GM12873 (cell line): Measurements from ENCODE around the gene NBEA.

ENCODE experiments used
- CTCF ChIP-seq: IDR thresholded peaks from 2 replicates; pipeline ENCODE4 v1.5.1; 2012; ENCODE audit warnings: low read depth, mild to moderate bottlenecking, moderate library complexity, low read length, control low read depth; ENCODE audit not compliant: insufficient read depth; ENCODE audit errors: missing control alignments

The NBEA gene

GRCh38 chr13:35693134-35693784 is 751.2 kb downstream of the NBEA start:
- TF ChIP-seq CTCF = no peak

GRCh38 chr13:35694031-35694430 is 752.0 kb downstream of the NBEA start:
- TF ChIP-seq CTCF = no peak

GRCh38 chr13:35694549-35695447 is 752.7 kb downstream of the NBEA start:
- TF ChIP-seq CTCF = no peak

- no peak for TF ChIP-seq CTCF
Observed at GRCh38 chr13:35695448-35695770, 753.3 kb downstream of the NBEA start.

- TF ChIP-seq CTCF = no peak
Observed at GRCh38 chr13:35697186-35697730, 755.2 kb downstream of the NBEA start.

GRCh38 chr13:35698911-35699576 is 757.0 kb downstream of the NBEA start:
- no peak for TF ChIP-seq CTCF
